ENCODE measurements around the gene VPS13D.
"Not testable (repeated sequence)": the region's sequence is repeated elsewhere in the genome, so short reads cannot be mapped to it uniquely, and the experiment has no call there.

Gene VPS13D

DNA sequence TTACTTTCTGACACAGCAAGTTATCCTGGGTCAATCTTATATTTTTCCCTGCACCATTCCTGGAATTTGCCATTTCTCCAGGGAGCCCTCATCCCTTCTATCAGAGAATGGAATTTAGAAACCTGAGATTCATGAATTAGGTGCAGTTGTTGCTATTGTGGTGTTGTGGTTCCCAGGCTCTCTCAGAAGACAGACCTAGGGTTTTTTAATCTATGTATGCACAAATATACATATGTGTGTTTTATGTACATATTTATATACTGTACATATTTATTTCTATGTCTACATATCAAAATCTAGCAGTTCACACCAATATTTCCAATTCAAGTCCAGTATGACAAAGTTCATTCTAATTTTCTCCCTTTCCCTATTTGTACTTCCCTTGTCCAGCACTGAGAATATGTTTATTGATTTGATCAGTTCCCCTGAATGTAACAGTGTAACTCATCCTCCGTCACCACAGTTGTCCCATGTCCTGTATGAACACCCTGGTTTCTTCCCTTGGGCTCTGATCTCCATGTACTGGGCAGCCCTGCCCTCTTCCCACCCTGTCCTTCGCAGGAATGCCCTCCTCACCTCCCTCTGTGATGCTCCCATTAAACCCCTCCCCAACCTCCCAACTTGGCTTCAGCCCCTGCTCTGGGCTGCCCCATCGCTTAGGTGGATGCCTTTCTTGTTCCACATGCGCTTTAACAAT is 145.5 kb downstream of the VPS13D start:
- DNase-seq (ENCODE audit: low spot score), result no peak

DNA sequence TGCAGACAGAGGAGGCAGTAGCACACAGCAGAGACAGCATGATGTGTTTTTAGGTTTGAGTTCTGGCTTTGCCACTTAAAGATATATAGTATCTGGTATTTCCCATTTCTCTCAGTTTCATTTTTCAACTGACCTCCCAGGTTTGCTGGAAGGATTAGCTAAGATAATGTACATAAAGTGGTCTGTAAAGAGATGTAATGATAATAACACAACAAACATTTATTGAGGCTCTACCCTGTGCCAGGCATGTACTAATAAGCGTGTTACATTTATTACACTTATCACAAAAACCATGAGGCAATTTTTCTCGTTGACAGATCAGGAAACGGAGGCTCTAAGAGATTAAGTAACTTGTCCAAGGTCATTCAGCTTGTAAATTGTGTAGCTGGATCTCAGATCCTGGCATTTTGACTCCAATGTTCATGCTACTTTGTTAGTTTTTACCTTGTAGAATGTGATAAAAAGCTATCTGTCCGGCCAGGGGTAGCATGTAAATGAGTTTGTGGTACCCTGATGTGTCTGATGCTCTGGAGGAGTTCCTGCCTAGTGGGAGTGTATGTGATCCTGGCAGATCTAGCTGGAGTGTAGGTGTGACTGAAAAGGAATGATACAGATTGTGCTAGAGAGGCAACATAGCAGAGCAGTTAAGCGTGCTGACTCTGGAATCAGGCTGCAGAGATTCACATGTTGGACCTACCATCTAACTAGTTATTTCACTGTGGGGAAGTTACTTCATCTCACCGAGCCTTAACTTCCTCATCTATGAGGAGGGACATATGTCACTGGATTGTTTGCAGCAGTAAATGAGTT is 146.6 kb downstream of the VPS13D start:
- DNase-seq (ENCODE audit: low spot score), result no peak

DNA sequence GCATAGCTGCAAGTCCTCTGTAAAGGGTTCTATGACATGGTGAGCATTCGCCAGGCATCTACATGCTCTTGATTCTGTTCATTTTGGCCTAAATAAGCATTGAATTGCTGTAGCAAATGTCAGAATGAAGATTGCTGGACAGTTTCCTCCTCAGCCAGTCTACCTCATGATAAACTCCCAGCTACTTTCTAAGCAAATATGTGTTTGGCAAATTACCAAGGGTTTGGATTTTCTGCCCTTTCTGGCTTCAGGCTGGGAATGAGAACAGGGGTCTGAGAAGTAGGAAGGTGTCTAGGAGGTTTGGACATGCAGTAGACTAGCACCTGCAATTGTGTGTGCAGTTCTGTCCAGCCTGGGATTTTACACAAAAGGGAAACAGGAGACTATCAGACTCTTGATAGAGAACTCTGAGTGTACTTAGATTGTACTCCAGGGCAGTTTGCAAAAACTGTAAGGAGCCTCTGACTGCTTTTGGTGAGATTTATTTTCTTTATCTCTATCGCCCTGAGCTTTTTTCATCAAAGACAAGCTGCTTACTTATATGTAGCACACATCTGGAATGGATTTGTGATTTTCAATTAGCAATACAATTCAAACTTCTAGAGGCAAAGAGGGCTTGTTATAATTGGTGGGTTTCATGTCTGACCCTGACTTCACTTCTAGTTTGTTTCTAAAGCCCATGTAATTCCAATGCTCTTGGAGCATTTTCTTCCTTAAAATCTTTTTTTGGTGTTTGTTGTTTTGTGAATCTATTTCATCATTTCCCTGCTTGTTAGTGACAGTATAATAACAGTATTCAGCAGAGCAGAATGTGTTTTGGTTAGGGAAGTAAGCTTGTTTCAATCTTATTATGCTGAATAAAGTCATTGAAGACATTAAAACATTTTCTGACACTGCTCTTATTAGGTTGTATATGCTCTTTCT is 150.8 kb downstream of the VPS13D start:
- DNase-seq (ENCODE audit: low spot score), result no peak

DNA sequence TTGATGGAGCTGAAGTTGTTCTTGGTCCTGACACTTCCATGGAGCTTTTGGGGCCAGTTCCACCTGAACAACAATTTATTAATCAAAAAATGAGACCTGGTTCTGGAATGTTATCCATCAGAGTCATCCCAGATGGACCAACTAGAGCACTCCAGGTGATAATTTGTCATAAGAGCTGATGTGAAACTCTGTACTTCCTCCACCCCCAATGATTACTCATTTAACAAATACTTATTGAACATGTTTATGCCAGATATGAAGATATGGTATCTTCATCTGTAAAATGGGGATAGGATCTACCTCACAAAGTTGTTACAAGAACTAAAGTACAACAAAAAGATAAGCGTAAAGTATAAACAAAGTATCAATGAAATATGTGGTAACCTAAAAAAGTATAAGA is 153.2 kb downstream of the VPS13D start:
- DNase-seq (ENCODE audit: low spot score), result no peak

DNA sequence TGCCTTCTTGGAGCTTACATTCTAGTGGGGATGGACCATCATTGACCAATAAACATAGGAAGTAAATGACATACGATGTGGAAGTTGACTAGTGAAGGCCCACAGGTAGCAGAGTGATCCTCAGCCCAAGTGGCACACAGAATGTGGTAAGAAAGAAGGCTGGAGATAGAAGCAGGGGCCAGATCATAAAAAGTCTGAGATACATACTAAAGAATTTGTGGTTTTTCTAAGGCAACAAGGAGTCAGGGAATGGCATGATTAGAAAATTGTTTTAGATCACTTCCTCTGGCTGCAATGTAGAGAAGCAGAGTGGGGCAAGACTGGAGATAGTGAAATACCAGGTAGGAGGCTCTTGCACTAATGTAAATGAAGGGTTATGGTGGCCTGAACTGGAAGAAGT is 154.0 kb downstream of the VPS13D start:
- no peak for DNase-seq (ENCODE audit: low spot score)

DNA sequence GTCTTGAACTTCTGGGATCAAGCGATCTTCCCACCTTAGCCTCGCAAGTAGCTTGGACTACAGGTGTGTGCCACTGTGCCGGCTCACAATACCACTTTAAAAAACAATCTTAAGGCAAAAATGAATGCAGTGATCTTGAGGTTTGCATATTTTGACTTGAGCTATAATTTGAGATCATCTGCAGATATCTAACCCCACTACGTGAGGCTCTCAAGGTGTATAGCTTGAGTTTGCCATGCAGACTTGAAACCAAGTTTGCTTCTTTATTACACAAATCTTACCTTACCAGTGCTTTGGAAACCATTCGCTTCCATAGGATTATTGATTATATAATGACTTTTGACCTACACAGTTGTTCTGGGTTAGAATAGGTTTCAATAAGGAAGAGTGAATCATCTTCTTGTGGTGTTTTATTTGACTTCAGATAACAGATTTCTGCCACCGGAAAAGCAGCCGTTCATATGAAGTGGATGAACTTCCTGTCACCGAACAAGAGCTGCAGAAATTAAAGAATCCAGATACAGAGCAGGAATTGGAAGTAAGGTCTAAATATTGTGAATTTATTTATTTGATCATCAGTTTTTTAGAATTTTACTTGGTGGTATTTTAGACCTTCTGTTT is 155.1 kb downstream of the VPS13D start:
- DNase-seq (ENCODE audit: low spot score), result no peak

DNA sequence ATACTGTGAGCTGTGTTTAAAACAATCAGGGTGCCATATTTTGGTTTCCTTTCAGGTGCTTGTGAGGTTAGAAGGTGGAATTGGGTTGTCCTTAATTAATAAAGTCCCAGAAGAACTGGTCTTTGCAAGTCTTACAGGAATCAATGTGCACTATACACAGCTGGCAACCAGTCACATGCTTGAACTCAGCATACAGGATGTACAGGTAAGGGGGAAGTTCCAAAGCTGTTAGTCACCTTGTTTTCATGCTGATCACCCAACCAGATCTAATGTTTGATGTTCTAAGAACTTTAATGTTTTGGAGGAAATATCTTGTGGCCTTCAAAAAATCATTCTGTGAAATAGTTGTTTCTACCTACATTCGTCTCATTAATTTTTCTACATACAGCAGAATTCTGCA is 156.3 kb downstream of the VPS13D start:
- DNase-seq (ENCODE audit: low spot score), result no peak

DNA sequence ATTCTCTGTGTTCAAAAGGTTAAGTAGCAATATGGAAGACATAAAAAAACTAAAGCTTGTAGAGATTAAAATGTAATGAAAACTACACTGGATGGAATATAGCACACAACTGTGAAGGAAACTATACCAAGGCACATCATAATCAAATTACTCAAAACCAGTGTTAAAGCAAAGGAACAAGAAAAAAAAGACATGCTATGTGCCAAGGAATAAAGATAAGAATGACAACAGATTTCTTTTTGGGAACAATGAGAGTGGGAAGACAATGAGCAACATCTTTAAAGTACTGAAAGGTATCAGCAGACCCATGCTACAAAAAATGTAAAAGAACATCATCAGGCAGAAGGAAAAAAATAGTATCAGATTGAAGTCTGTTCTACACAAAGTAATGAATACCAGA is 157.8 kb downstream of the VPS13D start:
- DNase-seq (ENCODE audit: low spot score), result no peak

DNA sequence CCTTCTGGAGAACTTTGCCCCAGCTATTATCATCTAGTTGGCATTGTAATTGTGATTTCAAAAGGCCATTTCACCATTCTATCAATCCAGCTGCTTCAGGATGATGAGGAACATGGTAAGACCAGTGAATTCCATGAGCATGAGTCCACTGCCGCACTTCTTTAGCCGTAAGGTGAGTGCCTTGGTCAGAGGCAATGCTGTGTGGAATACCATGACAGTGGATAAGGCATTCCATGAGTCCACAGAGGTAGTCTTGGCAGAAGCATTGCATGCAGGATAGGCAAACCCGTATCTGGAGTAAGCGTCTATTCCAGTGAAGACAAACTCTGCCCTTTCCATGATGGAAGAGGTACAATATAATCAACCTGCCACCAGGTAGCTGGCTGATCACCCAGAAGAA is 160.5 kb downstream of the VPS13D start:
- not testable (repeated sequence) for DNase-seq (ENCODE audit: low spot score)

DNA sequence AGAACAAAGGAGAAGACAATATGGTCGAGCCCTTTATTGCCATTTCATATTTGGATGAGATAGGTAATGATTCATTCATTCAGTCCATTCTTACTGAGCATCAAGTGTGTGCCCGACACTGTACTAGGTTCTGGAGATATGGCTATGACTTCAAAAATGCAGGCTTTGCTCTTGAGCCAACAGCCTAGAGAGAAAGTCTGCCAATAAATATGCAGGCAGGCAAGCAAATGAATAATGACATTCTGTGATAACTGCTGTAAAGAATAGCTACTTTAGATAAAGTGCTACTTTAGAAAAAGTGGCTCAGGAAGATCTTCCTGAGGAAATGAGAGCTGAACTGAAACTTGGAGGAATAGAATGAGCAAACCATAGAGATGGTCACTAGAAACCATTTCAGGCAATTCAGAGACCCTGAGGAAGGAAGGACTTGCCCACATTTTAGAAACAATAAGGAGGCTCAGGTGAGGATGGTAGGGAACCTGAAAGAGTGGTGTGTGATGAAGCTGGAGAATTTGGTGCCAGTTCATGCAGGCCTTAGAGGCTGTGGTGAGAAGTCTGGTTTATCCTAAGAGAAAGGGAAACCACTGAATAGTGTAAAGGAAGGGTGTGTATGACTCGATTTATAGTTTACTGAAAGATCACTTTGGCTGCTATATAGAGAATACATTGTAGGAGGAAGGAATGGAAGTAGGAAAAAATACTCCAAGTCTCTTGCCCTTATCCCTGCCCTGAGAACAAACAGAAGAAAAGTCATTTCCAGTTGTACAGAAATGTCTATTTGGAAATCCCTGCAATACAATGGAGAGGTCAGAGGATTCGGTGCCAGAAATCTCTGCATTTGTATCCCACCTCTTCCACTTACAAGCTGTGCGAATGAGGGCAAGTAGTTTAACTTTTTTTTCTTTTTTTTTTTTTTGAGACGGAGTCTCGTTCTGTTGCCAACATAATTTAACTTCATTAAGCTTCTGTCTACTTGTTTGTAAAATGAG is 167.9 kb downstream of the VPS13D start:
- DNase-seq (ENCODE audit: low spot score), result no peak

DNA sequence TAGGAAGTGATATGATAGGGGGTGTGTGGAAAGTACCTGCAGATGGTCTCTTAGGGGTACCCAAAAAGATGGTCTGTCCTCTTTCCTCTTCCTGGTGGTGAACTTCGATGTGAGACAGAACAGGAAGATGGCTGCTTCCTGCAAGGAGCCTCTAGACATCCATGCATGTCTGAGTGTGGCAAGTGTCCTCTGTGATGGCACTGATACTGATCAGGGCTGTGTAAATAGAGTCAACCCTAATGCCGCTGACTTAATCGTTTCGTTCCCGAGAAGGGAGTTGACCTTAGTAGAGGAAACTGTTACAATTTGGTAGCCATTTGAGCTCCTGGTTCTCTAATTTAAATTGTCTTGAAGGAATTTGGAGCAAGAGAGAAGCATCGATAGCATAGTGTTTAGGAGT is 168.6 kb downstream of the VPS13D start:
- DNase-seq (ENCODE audit: low spot score), result no peak

DNA sequence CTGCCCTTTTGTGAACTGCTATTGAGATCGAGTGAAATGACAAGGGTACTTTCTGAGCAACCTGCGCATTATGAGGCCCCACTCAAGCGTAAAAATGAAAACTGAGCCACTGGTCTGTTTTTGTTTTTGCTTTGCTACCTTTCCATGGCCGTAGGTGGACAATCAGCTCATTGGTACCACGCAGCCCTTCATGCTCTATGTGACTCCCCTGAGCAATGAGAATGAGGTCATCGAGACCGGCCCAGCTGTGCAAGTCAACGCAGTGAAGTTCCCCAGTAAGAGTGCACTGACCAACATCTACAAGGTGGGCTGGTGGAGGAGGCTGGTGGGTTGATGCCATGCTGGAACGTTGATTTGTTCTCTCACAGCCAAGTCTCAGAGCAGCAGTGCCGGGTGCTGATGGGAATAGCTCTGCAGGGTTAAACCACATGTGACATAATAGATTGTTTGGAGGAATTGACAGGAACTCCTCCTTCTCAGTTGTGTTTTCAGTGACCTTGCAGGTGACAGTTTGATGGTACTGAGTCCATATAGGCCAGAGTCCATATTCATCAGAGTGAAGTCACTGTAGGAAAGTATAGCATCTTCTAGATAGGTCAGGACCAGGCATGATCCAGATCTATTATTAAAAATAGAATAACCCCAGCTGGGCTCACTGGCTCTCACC is 170.3 kb downstream of the VPS13D start:
- DNase-seq (ENCODE audit: low spot score), result no peak

DNA sequence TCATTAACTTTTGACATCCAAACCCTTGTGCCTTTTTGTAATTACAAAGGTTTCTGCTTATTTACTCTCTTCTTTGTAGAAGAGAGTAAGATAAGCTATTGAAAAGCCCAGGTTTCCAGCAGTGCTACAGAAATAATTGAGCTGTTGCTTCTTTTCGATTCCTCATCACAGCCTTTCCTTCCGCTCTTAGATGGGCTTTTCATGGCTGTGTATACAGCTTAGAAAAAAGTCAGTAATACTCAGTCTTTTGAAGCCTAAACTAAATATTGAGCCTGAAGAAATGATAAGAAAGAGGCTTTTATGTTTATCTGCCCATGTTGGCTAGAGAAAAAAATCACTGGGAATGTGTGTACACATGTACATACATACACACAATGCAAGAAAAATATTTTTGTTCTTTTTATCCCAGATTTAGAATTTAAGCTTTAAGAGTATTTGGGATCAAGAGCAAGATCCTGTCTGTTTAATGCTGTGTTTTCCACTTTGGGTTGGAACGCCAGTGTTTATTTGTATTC is 172.4 kb downstream of the VPS13D start:
- no peak for DNase-seq (ENCODE audit: low spot score)

DNA sequence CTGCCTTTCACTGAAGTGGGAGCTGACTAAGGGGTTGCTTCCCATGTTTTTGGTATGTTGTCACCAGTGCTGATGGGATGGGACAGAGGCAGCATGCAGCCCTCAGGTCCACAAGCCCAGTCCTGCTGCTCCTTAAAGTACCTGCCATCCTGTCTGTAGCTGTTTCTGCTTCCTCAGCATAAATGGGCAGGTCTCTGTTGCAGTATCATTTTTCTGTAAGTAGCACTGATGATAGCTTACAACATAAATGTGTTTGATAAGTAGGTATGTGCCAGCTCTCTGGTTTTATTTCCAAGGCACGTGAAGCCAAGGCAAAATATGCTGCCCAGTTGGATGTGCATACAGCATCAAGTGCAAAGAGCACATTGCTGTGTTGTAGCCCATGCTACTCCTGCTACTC is 173.0 kb downstream of the VPS13D start:
- no peak for DNase-seq (ENCODE audit: low spot score)

DNA sequence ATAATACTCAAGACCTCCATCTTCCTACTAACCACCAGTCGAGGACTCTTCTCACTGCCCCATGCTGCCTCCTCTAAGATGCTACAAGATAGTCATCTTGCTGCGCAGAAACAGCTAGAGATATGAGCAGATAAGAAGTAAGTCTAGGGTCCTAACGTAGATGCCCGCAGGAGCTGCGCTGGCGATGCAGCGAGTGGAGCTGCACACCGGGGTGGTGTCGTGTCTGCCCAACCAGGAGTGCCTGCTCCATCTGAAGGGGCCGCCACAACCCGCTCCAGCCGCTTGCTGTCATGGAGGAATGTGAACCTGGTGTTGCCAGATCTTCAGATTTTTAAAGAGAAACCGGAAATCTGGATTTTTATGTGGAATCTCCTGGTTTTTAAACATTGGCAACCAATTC is 175.1 kb downstream of the VPS13D start:
- DNase-seq (ENCODE audit: low spot score), result no peak

DNA sequence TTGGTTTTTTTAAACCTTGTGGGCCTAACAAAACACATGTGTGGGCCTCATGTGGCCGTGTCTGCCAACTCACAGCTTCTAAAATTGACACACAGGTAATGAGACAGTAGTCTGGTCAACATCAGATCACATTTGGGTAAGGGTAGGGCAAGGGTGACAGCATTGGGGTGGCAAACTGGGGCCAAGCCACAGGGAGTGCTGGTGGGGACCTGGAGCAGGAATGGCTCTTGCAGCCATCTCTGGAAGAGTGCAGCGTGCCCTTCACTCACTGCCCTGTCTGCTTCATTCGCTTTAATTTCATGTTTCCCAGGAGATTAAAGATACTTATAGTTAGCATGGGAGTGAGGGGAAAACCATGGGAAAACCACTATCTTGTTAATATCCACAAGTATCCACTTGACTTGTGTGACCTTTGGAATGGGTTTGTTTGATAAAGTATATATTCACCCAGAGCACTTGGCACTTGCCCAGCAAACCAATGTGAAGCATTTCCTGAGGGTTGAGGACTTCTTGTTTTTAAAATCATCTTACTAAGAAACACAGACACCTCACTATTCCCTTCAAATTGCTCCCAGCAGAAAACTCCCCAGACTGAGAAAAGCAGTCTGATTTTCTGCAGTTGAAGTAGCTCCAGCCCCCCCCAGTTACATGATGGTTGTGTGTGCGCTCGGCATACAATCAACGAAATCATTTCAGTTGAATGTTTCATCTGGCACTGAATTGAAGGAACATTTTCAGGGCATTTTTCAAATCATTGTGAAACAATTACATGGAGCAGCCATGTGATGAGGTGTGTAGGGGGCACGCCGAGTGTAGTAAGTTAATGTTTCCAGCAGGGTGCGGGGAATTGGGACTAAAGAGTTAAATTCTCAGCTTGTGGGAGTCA is 175.7 kb downstream of the VPS13D start:
- no peak for DNase-seq (ENCODE audit: low spot score)

DNA sequence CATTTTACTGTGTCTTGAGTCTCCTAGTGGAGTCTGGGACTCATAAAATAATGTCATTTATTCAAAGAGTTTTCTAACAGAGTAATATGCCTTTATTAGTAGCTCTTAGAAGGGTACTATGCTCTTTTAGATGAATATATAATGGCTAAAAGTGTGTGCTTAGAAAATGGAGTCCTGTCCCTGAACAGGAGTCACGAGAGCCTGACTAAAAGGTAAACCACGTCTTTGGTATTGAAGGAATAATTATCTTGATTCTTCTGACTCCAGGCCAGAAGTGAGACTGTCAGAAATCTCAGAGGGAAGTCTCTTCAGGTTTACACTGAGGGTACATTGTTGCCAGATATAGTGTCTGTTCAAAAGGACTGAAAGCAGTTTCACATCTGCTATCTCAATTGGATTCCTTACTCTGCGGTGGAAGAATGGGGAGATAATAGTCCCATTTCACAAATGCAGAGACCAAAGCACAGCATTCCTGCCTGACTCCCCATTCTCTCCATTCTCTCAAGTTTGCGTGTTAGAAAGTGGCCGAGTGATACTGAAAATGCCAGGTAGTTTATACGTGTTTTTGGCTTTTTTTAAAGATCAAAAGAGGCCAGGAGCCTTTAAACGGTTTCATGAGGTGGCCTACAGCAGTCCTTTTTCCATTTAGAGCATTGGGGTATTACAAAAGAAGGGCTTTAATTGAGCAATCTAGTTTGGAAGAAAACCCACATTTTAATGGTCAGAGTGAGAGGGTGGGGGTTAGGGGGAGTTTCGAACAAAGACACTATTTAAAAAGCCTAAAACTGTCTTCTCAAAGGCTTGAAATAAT is 176.6 kb downstream of the VPS13D start:
- no peak for DNase-seq (ENCODE audit: low spot score)
